Measurements from ENCODE around the gene PANX2. TPM values are rescaled to one million over a fixed set of nuclear protein-coding genes. Genes with fewer than 3 reads are reported as not detected.
A peak's percentile ranks its signal among the peaks of the same experiment; 100 is the strongest.

Gene PANX2
- total and polyA plus RNA-seq, 2 of the 13 experiments (the other 11 are each of a cell fraction or from before 2014, with no cell fraction given): 0.15 to 1.1 TPM

DNA sequence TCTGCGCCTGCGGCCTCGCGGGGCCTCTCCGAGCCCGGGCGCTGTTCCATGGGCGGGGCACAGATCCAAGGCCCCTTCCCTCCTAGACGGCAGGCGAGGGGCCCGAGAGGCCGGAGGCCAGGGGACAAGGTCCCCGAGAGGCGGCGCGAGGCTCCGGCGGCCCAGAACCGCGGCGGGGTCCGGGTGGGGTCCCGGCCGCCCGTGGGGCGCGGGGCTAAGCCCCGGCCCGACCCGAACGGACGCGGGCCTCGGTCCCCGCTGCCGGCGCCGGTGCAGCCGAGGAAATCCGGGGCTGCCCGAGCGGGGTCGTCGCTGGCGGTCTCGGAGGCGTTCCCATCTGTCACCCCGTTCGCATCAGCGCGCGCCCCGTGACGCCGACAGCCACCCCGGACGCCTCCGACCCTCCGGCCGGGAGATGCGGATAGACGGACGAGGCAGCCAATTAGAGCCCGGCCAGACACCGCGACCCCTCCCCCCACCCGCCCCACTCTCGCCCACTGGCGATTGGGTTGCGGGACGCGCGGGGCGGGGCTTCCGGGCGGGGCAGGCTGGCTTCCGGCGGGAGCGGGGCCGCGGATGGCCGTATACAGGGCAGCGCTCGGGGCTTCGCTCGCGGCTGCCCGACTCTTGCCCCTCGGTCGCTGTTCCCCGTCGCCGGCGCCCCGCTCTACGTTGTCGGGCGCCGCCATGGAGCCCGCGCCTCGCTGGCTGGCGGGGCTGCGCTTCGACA, 30.1 kb downstream of the PANX2 start, which contains the start of gene SELENOO (continued):
- TF ChIP-seq, protein P1, sequence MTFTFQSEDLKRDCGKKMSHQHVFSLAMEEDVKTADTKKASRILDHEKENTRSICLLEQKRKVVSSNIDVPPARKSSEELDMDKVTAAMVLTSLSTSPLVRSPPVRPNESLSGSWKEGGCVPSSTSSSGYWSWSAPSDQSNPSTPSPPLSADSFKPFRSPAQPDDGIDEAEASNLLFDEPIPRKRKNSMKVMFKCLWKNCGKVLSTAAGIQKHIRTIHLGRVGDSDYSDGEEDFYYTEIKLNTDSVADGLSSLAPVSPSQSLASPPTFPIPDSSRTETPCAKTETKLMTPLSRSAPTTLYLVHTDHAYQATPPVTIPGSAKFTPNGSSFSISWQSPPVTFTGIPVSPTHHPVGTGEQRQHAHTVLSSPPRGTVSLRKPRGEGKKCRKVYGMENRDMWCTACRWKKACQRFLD (CRISPR knock-in tag; IDR thresholded peaks at IDR 0.05; ENCODE audit: borderline replicate concordance): no peak
- TF ChIP-seq SP4 (CRISPR knock-in tag; IDR thresholded peaks at IDR 0.05) (peak; percentile 61; the same call in 1 of the 2 replicates), NKX3-1 (CRISPR knock-in tag; IDR thresholded peaks at IDR 0.05) (no peak), ZNF253 (CRISPR knock-in tag; IDR thresholded peaks at IDR 0.05; ENCODE audit: borderline replicate concordance) (no peak; the same call in 1 of the 2 replicates), ZBTB33 (CRISPR knock-in tag; IDR thresholded peaks at IDR 0.05) (no peak), ZNF598 (CRISPR knock-in tag; IDR thresholded peaks at IDR 0.05; ENCODE audit: borderline replicate concordance) (no peak), ZNF17 (CRISPR knock-in tag; IDR thresholded peaks at IDR 0.05) (no peak), BRF2 (CRISPR knock-in tag; IDR thresholded peaks at IDR 0.05) (no peak), NR2C2 (CRISPR knock-in tag; IDR thresholded peaks at IDR 0.05; ENCODE audit: borderline replicate concordance) (peak; percentile 72), SOX13 (IDR thresholded peaks at IDR 0.05) (no peak), SOX13 (CRISPR knock-in tag; conservative IDR thresholded peaks at IDR 0.05 in 1 of 2, IDR thresholded peaks at IDR 0.05 in 1 of 2) (no peak), MIER3 (CRISPR knock-in tag; IDR thresholded peaks at IDR 0.05; ENCODE audit: borderline replicate concordance) (no peak), ZNF790 (CRISPR knock-in tag; IDR thresholded peaks at IDR 0.05; ENCODE audit: borderline replicate concordance) (no peak), ZC3H4 (CRISPR knock-in tag; IDR thresholded peaks at IDR 0.05; ENCODE audit: borderline replicate concordance) (no peak), SAP130 (CRISPR knock-in tag; IDR thresholded peaks at IDR 0.05; ENCODE audit: low read depth) (peak; percentile 58; the same call in 1 of the 2 replicates), ZNF543 (CRISPR knock-in tag; IDR thresholded peaks at IDR 0.05) (0 out of 2 replicates have a peak, but pooled peaks have one; percentile 43)
- TF ChIP-seq, protein P2, sequence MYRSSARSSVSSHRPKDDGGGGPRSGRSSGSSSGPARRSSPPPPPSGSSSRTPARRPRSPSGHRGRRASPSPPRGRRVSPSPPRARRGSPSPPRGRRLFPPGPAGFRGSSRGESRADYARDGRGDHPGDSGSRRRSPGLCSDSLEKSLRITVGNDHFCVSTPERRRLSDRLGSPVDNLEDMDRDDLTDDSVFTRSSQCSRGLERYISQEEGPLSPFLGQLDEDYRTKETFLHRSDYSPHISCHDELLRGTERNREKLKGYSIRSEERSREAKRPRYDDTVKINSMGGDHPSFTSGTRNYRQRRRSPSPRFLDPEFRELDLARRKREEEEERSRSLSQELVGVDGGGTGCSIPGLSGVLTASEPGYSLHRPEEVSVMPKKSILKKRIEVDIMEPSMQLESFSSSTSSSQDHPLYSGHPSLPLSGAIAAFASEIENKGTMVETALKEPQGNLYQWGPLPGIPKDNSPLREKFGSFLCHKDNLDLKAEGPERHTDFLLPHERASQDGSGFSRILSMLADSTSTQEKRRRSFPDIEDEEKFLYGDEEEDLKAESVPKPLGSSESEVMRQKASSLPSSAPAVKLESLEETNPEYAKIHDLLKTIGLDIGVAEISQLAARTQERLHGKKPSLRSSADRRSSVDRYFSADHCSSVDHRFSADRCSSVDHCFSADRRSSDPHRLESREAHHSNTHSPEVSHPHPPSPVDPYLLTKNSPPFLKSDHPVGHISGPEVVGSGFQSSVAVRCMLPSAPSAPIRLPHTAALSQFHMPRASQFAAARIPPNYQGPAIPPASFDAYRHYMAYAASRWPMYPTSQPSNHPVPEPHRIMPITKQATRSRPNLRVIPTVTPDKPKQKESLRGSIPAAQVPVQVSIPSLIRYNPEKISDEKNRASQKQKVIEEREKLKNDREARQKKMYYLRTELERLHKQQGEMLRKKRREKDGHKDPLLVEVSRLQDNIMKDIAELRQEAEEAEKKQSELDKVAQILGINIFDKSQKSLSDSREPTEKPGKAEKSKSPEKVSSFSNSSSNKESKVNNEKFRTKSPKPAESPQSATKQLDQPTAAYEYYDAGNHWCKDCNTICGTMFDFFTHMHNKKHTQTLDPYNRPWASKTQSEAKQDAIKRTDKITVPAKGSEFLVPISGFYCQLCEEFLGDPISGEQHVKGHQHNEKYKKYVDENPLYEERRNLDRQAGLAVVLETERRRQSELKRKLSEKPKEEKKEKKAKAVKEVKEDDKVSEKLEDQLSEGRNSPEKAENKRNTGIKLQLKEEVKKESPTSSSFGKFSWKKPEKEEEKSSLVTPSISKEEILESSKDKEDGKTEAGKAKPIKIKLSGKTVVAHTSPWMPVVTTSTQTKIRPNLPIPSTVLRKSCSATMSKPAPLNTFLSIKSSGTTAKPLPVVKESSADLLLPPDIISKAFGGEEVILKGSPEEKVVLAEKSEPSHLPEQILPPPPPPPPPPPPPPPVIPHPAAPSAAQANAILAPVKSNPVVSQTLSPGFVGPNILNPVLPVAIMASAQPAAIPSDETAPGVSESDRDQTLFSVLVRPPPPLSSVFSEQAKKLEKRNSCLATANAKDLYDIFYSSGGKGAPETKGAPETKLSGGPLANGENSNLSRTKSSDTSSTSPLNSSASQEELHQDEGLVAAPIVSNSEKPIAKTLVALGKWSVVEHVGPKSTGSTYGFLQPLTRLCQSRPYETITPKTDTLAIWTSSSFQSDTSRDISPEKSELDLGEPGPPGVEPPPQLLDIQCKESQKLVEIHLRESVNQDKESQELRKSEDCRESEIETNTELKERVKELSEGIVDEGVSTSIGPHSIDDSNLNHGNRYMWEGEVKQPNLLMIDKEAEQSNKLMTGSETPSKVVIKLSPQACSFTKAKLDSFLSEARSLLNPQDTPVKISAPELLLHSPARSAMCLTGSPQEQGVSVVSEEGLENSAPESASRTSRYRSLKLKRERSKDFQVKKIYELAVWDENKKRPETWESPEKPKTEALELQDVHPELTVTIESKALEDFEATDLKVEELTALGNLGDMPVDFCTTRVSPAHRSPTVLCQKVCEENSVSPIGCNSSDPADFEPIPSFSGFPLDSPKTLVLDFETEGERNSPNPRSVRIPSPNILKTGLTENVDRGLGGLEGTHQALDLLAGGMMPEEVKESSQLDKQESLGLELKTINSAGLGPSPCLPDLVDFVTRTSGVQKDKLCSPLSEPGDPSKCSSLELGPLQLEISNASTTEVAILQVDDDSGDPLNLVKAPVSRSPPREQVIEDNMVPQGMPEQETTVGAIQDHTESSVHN (CRISPR knock-in tag; IDR thresholded peaks at IDR 0.05): no peak

All from HepG2 (cell line).